WERI-Rb-1 (cell line): Measurements from ENCODE around the gene PTPRB.
"Not testable (repeated sequence)": the region's sequence is repeated elsewhere in the genome, so short reads cannot be mapped to it uniquely, and the experiment has no call there.

Experiments used
- DNase-seq: peaks from one replicate; pipeline ENCODE4 v3.0.0-alpha.2; 2020
- H3K27ac ChIP-seq: fragments of 250-450 bp; sonication (Bioruptor Pico); 2 replicates; pipeline ENCODE4 v1.5.1; 2020; ENCODE audit warnings: mild to moderate bottlenecking, moderate library complexity
- H3K27me3 ChIP-seq: fragments of 250-450 bp; sonication (Bioruptor Pico); 2 replicates; pipeline ENCODE4 v1.5.1; 2021; ENCODE audit warnings: mild to moderate bottlenecking, low read depth, moderate library complexity; ENCODE audit not compliant: insufficient read depth, severe bottlenecking
- H3K36me3 ChIP-seq: fragments of 250-450 bp; sonication (Bioruptor Pico); 2 replicates; pipeline ENCODE4 v1.5.1; 2020; ENCODE audit warnings: mild to moderate bottlenecking, moderate library complexity
- H3K4me3 ChIP-seq: 2 replicates; pipeline ENCODE4 v1.5.1; 2011; ENCODE audit warnings: low read depth, mild to moderate bottlenecking, control low read depth, low read length
- H3K9me3 ChIP-seq: fragments of 250-450 bp; sonication (Bioruptor Pico); 2 replicates; pipeline ENCODE4 v1.5.1; 2021; ENCODE audit warnings: mild to moderate bottlenecking, moderate library complexity; ENCODE audit not compliant: severe bottlenecking
- TF ChIP-seq, protein P1 (sequence below): IDR thresholded peaks from 2 replicates; pipeline ENCODE4 v1.5.1; 2011; ENCODE audit warnings: low read depth, mild to moderate bottlenecking, control low read depth, inconsistent platforms, low read length

PTPRB gene

GRCh38 chr12:70507442-70507841 is 129.8 kb downstream of the PTPRB start:
- no peaks in the 10 kb centered on the region for H3K36me3 ChIP-seq
- no peak for DNase-seq
- no peaks in the 10 kb centered on the region for H3K27me3 ChIP-seq
- TF ChIP-seq, protein P1, sequence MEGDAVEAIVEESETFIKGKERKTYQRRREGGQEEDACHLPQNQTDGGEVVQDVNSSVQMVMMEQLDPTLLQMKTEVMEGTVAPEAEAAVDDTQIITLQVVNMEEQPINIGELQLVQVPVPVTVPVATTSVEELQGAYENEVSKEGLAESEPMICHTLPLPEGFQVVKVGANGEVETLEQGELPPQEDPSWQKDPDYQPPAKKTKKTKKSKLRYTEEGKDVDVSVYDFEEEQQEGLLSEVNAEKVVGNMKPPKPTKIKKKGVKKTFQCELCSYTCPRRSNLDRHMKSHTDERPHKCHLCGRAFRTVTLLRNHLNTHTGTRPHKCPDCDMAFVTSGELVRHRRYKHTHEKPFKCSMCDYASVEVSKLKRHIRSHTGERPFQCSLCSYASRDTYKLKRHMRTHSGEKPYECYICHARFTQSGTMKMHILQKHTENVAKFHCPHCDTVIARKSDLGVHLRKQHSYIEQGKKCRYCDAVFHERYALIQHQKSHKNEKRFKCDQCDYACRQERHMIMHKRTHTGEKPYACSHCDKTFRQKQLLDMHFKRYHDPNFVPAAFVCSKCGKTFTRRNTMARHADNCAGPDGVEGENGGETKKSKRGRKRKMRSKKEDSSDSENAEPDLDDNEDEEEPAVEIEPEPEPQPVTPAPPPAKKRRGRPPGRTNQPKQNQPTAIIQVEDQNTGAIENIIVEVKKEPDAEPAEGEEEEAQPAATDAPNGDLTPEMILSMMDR: no peak
- no peaks in the 10 kb centered on the region for H3K9me3 ChIP-seq
- no peak overlapping the region for H3K27ac ChIP-seq
- no peak overlapping the region for H3K4me3 ChIP-seq

DNA sequence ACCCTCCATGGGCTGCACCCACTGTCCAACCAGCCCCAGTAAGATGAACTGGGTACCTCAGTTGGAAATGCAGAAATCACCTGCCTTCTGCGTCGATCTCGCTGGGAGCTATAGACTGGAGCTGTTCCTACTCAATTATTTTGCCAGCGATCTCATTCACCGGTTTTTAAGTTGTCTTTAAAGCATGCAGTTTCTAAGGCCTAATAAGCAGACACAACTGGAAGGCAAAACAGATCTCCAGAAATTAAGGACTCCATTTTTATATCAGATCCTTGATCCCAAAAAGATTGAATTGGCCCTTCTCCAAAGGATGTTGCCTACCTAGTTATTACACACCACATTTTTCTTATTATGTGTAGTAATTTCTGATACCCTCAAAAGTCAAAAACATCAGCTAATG is 139.7 kb downstream of the PTPRB start:
- Histone ChIP-seq H3K4me3 (no peak overlapping the region), H3K27me3 (no peaks in the 10 kb centered on the region), H3K9me3 (no peaks in the 10 kb centered on the region), H3K36me3 (no peaks in the 10 kb centered on the region), H3K27ac (no peak overlapping the region)
- DNase-seq: no peak
- TF ChIP-seq, protein P1: no peak

DNA sequence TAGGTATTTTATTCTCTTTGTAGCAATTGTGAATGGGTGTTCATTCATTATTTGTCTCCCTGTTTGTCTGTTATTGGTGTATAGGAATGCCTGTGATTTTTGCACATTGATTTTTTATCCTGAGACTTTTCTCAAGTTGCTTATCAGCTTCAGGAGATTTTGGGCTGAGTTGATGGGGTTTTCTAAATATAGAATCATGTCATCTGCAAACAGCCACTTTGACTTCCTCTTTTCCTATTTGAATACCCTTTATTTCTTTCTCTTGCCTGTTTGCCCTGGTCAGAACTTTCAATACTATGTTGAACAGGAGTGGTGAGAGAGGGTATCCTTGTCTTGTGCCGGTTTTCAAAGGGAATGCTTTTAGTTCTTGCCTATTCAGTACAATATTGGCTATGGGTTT is 144.3 kb downstream of the PTPRB start:
- H3K36me3 ChIP-seq, H3K9me3 ChIP-seq, DNase-seq, H3K4me3 ChIP-seq, H3K27ac ChIP-seq, H3K27me3 ChIP-seq: not testable (repeated sequence)

DNA sequence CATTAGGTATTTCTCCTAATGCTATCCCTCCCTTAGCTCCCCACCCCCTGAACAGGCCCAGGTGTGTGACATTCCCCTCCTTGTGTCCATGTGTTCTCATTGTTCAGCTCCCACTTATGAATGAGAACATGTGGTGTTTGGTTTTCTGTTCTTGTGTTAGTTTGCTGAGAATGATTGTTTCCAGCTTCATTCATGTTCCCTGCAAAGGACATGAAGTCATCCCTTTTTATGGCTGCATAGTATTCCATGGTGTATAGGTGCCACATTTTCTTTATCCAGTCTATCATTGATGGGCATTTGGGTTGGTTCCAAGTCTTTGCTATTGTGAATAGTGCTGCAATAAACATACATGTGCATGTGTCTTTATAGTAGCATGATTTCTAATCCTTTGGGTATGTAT is 146.3 kb downstream of the PTPRB start:
- H3K36me3 ChIP-seq, H3K27me3 ChIP-seq, H3K27ac ChIP-seq, H3K9me3 ChIP-seq, DNase-seq, H3K4me3 ChIP-seq: not testable (repeated sequence)

DNA sequence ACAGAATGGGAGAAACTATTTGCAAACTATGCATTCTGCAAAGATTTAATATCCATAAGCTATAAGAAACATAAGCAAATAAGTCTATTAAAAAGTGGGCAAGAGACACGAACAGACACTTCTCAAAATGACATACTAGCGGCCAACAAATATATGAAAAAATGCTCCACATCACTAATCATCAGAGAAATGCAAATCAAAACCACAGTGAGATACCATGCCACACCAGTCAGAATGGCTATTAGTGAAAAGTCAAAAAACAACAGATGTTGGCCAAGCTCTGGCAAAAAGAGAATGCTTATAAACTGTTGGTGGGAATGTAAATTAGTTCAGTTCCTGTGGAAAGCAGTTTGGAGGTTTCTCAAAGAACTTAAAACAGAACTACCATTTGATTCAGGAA is 149.8 kb downstream of the PTPRB start:
- Histone ChIP-seq H3K4me3 (no peak overlapping the region), H3K27ac (no peak overlapping the region), H3K27me3 (no peaks in the 10 kb centered on the region), H3K9me3 (no peaks in the 10 kb centered on the region), H3K36me3 (no peaks in the 10 kb centered on the region)
- DNase-seq: no peak
- TF ChIP-seq, protein P1: no peak

GRCh38 chr12:70486588-70486987 is 150.6 kb downstream of the PTPRB start:
- no peak for DNase-seq
- Histone ChIP-seq H3K4me3 (no peak overlapping the region), H3K27me3 (no peaks in the 10 kb centered on the region), H3K36me3 (no peaks in the 10 kb centered on the region), H3K27ac (no peak overlapping the region), H3K9me3 (no peaks in the 10 kb centered on the region)
- TF ChIP-seq, protein P1: no peak

DNA sequence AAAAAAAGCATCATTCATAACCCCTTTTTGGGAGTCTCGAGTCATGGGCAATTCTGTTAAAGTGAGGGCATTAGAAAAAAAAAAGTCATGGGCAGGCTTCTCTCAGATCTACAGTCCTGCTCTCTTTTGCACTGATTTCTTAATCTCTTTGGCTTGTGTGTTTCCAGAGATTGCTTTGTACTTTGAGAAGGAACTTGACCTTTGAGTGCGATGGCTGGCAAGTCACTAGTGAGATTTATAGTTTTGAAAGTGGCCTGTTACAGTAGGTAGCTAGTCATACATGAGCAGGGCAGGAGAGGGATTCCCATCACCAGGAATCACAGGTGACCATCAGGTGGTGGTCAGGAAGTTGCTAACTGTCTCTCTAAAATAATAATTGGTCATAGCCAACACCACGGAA is 151.5 kb downstream of the PTPRB start:
- H3K27me3 ChIP-seq: no peaks in the 10 kb centered on the region
- DNase-seq: no peak
- no peak overlapping the region for H3K4me3 ChIP-seq
- no peaks in the 10 kb centered on the region for H3K36me3 ChIP-seq
- H3K9me3 ChIP-seq: no peaks in the 10 kb centered on the region
- TF ChIP-seq, protein P1: no peak
- H3K27ac ChIP-seq: no peak overlapping the region
